ENCODE results near the gene OR1L4.

OR1L4 gene

DNA sequence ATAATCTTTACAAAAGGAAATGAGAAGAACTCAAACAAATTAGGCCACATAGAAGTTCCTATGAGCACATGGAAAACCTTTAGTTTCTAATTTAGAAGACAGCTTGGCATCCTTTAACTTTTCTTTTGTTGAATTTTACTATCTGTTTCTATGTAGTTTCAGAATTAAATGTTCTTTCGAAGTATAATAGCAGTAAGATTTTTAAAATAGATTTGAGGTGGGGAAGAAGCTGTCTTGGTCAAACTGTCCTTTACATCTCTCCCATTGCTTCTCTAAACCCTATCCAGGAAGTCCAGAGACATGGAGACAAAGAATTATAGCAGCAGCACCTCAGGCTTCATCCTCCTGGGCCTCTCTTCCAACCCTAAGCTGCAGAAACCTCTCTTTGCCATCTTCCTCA is at the start of gene OR1L4:
TSS of gene OR1L4 (plus strand) at position 301 of the 400 bp plus-strand sequence. CDS start at position 301, 0 bp downstream.
- no peak for DNase-seq

DNA sequence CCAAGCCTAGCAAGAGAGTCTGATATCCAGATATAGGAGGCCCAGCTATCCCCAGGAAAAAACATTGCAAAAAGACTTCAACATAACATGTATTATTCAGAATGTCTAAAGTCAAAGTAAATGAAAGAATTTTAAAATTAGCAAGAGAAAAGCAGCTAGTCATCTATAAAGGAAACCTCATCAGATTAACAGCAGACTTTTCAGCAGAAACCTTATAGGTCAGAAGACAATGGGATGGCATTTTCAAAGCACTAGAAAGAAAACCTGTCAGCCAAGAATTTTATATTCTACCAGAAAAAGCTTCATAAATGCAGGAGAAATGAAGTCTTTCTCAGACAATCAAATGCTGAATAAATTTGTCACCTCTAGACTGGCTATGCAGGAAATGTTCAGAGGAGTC is 38.9 kb upstream of the OR1L4 start:
- DNase-seq = no peak

DNA sequence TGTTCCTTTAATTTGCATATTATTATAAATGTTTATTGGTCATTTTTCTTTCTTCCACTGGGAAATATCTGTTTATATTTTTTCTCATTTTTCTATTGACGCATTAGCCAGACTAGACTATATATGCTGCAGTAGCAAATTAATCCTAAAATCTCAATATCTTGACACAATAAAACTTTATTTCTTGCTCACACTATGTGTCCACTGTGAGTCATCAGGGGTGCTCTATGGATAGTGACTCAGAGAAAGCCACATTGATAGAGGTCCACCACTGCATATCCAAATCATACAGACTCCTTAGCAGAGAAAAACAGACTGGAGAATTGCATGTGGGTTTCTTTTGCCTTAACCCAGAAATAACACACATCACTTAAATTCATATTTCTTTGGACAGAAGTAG is 28.1 kb upstream of the OR1L4 start:
- DNase-seq = no peak

- no peak for DNase-seq
Observed at GRCh38 chr9:122718038-122718437, 5.8 kb upstream of the OR1L4 start.

DNA sequence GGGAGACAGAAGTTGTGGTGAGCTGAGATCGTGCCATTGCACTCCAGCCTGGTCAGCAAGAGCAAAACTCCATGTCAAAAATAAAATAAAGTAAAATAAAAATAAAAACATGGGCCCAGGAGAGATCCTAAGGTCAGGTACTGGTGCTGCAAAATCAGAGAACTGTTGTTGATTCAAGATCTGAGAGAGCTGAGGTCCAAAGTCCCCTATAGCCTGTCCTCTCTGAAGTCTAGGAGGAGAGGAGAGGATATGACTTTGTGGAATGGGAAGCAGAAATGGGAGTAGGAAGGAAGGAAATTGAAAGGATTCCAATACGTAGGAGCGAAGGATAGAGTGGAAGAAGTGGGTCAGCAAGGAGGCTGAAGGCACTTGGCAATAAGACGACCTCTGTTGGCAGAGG is 4.6 kb upstream of the OR1L4 start:
- no peak for DNase-seq

- no peak for DNase-seq
Observed at GRCh38 chr9:122742003-122742402, 18.2 kb downstream of the OR1L4 start, which contains the start of gene OR1L6. Gene OR1L6 (plus strand): TSS chr9:122742303. CDS start chr9:122749848, 7,545 bp downstream.

- no peak for DNase-seq
Observed at GRCh38 chr9:122754825-122755224, 31.0 kb downstream of the OR1L4 start.

DNA sequence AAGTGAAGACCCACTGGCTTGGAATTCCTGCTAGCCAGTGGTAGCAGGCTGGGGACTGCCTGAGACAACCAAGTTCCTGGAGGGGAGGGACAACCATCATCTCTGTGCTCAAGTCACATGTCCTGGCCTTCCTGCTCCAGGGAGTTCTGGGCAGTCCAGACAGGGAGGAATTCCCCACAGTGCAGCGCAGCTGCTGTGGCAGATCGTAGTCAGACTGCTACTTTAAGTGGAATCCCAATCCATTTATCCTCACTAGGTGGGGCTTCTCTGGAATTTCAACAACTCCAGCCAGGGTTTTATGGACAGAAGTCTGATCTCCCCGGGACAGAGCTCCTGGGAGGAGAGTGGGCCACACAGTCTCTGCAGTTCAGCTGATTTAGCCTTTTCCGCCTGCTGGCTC is 44.0 kb downstream of the OR1L4 start:
- DNase-seq = no peak
